GM18511 (cell line): Measurements from ENCODE around the gene MACROD2.

Source experiments
- ATAC-seq: cut with Tn5 transposase; IDR thresholded peaks from one replicate; pipeline ENCODE4 v1.9.1; 2021; ENCODE audit warnings: mild to moderate bottlenecking, moderate library complexity; ENCODE audit not compliant: unreplicated experiment

Gene MACROD2

GRCh38 chr20:15890407-15890982 lies 1895.2 kb downstream of the MACROD2 start:
- ATAC-seq: no peak

- ATAC-seq: peak; percentile 1
Measured at GRCh38 chr20:15895126-15895525, 1899.8 kb downstream of the MACROD2 start.

- peak; percentile 95 for ATAC-seq
Measured at GRCh38 chr20:15895560-15896084, 1900.3 kb downstream of the MACROD2 start.

GRCh38 chr20:15899967-15900366 lies 1904.7 kb downstream of the MACROD2 start:
- no peak for ATAC-seq

GRCh38 chr20:15900443-15900842 lies 1905.1 kb downstream of the MACROD2 start:
- ATAC-seq: no peak

GRCh38 chr20:15902493-15902892 lies 1907.2 kb downstream of the MACROD2 start:
- ATAC-seq: no peak

- no peak for ATAC-seq
Measured at GRCh38 chr20:15905661-15906060, 1910.3 kb downstream of the MACROD2 start.

- ATAC-seq: no peak
Measured at GRCh38 chr20:15909995-15910394, 1914.7 kb downstream of the MACROD2 start.

GRCh38 chr20:15911581-15911980 lies 1916.3 kb downstream of the MACROD2 start:
- no peak for ATAC-seq

GRCh38 chr20:15913391-15914025 lies 1918.2 kb downstream of the MACROD2 start:
- ATAC-seq: no peak

- no peak for ATAC-seq
Measured at GRCh38 chr20:15916623-15917022, 1921.3 kb downstream of the MACROD2 start.

- ATAC-seq: no peak
Measured at GRCh38 chr20:15917283-15917682, 1922.0 kb downstream of the MACROD2 start.

GRCh38 chr20:15918631-15919030 lies 1923.3 kb downstream of the MACROD2 start:
- no peak for ATAC-seq

GRCh38 chr20:15919118-15919517 lies 1923.8 kb downstream of the MACROD2 start:
- no peak for ATAC-seq

- ATAC-seq: no peak
Measured at GRCh38 chr20:15921930-15922329, 1926.6 kb downstream of the MACROD2 start.

- peak; percentile 58 for ATAC-seq
Measured at GRCh38 chr20:15922556-15922955, 1927.2 kb downstream of the MACROD2 start.

GRCh38 chr20:15923030-15923776 lies 1927.9 kb downstream of the MACROD2 start:
- peak; percentile 76 for ATAC-seq

- no peak for ATAC-seq
Measured at GRCh38 chr20:15924556-15924955, 1929.2 kb downstream of the MACROD2 start.

GRCh38 chr20:15925376-15925775 lies 1930.1 kb downstream of the MACROD2 start:
- ATAC-seq: no peak

- no peak for ATAC-seq
Measured at GRCh38 chr20:15927893-15928650, 1932.8 kb downstream of the MACROD2 start.

- ATAC-seq: no peak
Measured at GRCh38 chr20:15928946-15929345, 1933.6 kb downstream of the MACROD2 start.
